Right lung (tissue), 5 donors: ENCODE measurements around the gene LOXHD1. TPM values are rescaled to one million over a fixed set of nuclear protein-coding genes. Genes with fewer than 3 reads are reported as not detected.

ENCODE experiments used
- DNase-seq, 2 donors: peaks; one replicate each; pipeline ENCODE4 v3.0.0-alpha.2; 2013
- polyA plus RNA-seq, 5 donors: library from polyadenylated mRNA; unstranded; fragments of 120-200 nt; gene quantifications; one replicate each; pipeline versions ENCODE4 v1.2.1 to v1.2.3, GENCODE V29; 2013; ENCODE audit warnings: inconsistent platforms in 1 of 5, low replicate concordance in 1 of 5; ENCODE audit not compliant: insufficient read length in 5 of 5, insufficient read depth in 1 of 5

LOXHD1 gene
- polyA plus RNA-seq, 5 donors: 0.70 to 1.8 (median 1.4) TPM

GRCh38 chr18:46625069-46625468, 32.0 kb downstream of the LOXHD1 start:
- DNase-seq: no peak

DNA sequence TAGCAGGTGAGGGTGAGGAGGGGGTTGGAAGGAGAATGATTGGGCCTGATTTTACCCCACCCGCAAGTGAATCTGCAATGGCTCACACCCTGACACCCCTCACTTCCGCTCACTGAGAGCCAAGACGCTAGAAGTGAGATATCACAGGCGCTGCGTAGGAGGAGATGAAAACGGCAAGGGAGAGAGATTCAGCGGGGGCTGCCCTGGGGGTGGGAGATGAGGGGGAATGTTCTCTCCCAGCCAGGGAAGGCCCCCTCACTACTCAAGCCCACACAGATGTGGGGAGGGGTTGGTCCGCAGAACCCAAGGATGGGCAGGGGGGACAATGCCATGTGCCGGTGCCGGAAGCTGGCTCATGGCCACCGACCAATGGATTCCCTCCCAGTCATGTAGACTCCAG, 32.9 kb downstream of the LOXHD1 start:
- DNase-seq: no peak

DNA sequence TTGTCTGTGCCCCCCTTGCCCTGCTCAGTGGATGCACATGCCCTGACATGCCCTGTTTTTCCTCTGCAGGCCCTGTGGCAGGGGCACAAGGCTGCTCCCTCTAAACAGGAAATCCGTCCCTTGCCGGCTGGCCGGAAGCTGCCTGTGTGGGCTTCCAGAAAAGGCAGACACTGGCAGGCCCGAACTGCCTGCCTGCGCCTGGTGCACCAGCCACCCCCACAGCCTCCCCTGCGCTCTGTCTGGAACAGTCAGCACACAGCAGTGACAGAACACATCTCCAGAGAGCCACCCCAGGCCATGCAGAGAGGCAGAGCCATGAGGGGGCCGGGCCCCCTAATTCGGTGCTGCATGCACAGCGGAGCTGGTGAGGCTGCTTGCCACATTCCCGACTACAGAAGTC, 33.5 kb downstream of the LOXHD1 start:
- no peak for DNase-seq

- DNase-seq: no peak
Observed at GRCh38 chr18:46622999-46623398, 34.0 kb downstream of the LOXHD1 start.

- DNase-seq: no peak
Observed at GRCh38 chr18:46622451-46622850, 34.6 kb downstream of the LOXHD1 start.

GRCh38 chr18:46621871-46622270, 35.1 kb downstream of the LOXHD1 start:
- no peak for DNase-seq

GRCh38 chr18:46621111-46621766, 35.8 kb downstream of the LOXHD1 start:
- DNase-seq: no peak

DNA sequence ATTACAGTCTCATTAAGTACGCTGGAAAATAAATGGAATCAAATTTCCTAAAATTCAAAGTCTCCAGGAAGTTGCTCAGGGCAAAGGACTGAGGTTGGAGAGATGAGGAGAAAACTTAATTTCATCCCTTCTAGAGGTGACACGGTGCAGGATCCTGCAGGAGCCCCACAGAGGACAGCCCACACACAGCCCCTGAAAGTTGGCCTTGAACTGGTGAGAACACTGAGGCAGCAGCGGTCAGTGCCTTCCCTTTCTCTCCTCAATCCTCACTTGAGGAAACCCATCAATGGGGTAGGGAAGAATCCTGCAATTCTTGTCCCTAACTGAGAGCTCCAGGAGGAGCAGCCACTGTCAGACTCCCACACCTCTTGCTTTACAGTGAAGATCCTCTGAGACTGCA, 37.5 kb downstream of the LOXHD1 start:
- DNase-seq: no peak

DNA sequence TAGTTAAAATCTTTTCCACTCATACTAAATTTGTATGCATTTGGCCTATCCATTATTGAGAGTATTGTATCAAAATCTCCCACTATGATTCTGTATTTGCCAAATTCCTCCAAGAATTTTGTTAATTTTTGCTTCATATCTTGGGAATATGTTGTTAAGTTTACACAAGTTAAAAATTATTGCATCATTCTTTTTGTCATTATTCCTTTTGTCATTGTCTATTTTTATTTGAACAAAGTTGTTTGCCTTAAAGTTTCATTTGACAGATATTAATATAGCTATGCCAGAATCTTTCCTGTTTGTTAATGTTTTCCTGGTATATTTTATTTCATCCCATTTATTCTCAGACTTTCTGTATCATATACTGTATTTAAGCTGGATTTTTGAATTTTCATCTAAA, 41.3 kb downstream of the LOXHD1 start:
- no peak for DNase-seq

DNA sequence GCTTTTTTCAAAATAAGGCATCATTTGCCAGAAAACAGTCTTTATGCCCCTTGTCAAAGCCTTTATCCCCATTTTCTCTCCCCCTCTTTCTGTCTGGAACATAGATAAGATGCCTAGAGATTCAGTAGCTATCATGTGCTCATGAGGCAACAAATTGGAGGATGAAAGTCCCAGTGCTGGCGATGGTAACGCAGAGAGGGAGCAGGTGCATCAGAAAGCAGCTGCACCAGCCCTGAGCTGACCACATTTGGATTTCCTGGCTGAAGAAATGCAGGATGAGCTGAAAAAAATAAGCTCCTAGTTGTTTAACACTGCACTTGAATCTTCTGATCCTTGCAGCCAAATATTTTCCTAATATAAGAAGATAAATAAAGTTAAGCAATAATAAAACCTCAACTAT, 48.0 kb downstream of the LOXHD1 start:
- no peak for DNase-seq

DNA sequence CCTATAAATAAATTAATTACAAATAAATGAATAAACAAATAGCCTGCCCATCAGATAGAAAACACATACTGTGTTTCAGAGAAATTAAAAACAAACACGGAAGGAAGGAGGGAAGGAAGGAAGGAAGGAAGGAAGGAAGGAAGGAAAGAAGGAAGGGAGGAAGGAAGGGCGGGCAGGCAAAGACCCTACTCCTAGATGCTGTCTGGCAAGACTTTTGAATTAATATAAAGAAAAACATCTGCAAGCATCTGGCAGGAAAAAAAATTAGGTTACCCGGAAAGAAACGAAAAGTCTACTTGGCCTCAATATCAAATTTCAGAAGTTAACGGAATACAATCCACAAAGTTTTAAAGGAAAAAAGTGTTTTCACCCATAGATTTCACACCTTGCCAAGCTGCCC, 49.1 kb downstream of the LOXHD1 start:
- no peak for DNase-seq

DNA sequence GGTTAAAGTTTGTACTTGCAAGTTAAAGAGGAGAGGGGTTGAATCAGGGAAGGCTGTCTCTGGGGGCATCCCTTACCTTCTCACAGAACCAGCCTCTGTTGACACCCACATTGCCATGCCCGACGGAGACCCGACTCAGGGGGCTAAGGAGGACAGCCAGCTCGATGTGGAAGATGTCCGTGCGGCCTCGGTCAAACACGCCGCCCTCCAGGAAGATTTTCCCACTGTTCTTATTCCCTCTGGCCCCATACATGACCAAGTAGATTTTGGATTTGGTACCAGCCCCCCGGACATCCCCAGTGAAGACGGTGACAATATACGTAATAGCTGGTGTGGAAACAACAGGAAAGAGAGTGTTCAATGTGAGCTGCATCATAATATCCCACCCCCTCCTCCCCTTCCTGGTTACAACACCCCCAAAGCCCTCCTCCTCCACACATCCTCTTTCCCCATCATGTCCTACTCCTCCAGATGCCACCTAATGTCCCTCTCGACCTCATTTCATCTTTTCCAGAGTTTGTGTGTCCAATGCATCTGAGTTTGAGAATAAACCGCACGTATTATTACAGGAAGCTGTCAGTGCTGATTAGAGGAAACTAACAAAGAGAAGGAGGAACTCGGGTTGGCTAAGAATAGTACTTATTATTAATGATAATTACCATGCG, 55.7 kb downstream of the LOXHD1 start:
- DNase-seq: peak; percentile 23 to 26

- no peak for DNase-seq
Observed at GRCh38 chr18:46596119-46596518, 60.9 kb downstream of the LOXHD1 start.

DNA sequence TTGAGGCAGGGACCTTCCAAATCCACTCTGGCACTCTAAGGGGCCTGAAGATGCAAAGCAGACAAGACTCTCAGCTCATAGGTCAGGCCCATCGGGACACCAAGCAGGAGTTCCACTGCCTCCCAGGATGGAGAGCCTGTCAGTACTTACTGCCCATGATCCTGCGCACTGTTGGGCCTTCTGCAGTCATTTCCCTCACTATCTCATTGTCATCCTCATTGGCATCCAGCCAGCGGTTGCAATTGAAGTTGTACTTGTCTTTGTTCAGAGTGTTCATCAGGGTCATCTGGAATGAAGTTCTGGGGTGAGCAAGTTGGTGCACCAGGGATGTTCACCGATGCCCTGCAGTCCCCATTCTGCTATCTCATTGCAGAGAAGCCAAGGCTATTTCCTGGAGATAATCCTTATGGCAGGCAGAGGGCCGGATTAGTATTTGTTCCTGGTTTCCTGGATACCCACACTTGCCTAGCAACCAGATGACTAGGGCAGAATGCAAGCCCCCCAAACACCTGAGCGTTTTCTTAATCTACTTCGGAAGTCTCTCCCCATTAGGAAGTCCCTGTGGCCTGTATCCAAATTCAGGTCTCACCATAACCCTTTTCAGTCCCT, 65.1 kb downstream of the LOXHD1 start:
- no peak for DNase-seq

- DNase-seq: no peak
Observed at GRCh38 chr18:46590103-46590502, 66.9 kb downstream of the LOXHD1 start.

DNA sequence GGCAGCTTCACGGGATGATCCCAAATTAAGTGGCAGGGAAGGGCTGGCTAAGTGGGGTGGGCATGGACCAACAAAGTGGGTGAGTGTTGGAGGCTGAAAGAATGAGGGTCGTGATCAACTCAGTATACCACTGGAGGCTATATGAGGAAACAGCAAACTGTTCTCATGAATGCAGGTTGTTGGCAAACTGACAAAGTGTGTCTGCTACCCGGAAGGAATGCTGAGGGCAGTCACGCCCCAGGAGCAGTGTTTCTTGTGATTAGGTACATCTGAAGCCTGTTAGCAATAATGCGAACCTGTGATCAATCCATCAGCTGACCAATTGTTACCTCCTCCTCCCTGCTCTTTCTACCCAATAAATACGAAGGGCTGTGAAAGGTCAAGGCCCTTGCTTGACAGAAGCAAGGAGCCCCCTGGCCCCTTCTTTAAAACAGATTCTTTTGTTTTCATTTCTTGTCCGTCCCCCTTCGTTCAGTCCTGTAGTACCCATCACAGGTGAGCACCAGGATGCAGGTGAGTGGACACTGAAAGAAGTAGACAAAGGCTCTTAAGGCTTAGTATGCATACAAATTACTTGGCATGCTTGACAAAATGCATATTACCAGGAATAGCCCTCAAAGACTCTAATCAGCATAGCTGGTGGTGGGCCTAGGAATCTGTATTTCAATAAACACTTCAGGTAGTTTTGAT, 67.9 kb downstream of the LOXHD1 start:
- no peak for DNase-seq

- no peak for DNase-seq
Observed at GRCh38 chr18:46587600-46587999, 69.4 kb downstream of the LOXHD1 start.

- DNase-seq: no peak
Observed at GRCh38 chr18:46583711-46584110, 73.3 kb downstream of the LOXHD1 start.

DNA sequence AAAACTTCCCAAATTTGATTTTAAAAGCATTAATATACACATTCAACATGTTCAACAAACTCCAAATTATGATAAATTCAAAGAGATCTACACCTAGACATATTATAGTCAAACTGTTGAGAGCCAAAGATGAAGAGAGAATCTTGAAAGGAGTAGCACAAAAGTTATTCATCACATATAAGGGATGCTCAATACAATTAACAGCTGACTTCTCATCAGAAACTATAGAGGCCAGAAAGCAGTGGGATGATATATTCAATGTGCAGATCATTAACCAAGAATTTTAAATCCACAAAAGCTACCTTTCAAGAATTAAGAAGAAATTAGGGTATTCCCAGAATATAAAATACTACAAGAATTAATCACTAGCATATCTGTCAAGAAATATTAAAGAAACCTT, 75.4 kb downstream of the LOXHD1 start:
- no peak for DNase-seq

DNA sequence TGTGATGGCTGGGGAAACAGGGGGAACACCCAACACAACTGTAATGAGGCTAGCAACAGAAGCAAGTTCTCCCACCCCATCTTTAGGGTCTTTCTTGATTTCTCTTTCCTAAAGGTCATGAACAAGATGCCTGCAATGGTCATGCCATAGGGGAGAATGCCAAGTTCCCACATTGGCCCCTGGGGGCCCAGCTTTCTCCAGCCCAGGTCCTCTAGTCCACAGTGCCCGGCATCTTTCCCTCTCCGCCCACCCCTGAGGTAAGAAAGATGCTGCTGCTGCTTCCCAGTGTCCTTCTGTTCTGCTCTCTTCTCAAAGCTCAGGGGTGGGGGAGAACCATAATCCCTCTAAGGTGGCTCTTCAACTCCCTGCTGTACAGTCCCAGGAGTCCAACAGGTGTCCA, 78.0 kb downstream of the LOXHD1 start:
- DNase-seq: no peak

GRCh38 chr18:46577546-46577945, 79.5 kb downstream of the LOXHD1 start:
- no peak for DNase-seq

GRCh38 chr18:46575851-46576250, 81.2 kb downstream of the LOXHD1 start:
- DNase-seq: no peak

GRCh38 chr18:46574743-46575115, 82.3 kb downstream of the LOXHD1 start:
- DNase-seq: no peak
